ENCODE results near the gene SRC. TPM values are rescaled to one million over a fixed set of nuclear protein-coding genes. Genes with fewer than 3 reads are reported as not detected.

SRC gene
- total RNA-seq, 6 experiments from 2014 or later: 22.0 to 35.6 (median 24.6) TPM

DNA sequence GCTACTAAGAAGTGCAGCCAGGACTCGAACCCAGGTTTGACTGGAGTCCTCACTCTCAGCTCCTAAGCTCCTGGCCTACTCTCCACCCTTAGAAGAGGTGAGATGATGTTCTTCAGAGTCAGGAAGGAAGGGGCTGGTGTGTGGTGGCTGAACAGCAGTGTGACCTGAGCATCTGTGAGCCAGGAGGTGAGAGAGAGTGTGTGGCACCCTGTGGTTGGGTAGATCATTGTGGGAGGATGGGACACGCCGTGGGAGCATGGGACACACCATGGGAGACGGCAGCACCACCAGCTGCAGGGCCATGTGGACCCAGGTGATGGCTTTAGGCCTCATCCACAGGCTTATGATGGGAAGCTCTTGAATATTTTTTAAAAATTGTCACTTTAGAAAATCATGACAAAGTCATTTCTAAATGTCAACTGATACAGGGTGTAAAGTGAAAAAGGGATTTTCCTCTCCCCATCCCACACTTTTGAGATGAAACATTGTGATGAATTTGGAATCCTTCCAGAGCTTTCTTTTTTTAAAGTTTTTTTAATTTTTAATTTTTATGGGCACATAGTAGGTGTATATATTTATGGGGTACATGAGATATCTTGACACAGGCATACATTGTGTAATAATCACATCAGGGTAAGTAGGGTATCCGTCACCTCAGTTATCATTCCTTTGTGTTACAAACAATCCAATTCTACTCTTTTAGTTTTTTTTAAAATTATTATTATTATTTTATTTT is 31.6 kb downstream of the SRC start:
- Mint-ChIP-seq H3K27me3 (ENCODE audit: insufficient read depth) (no peaks in the 10 kb centered on the region; the same call in 1 of the 2 replicates), H3K4me1 (ENCODE audit: low read depth) (peaks cover 21% of the 10 kb centered on the region), H3K27ac (peak overlapping the region; percentile 18; the same call in 1 of the 2 replicates), H3K9me3 (no peaks in the 10 kb centered on the region), H3K4me3 (no peak overlapping the region), H3K36me3 (ENCODE audit: low read depth) (no peaks in the 10 kb centered on the region; the same call in 1 of the 2 replicates)
- DNase-seq: no peak
- TF ChIP-seq, protein P1, sequence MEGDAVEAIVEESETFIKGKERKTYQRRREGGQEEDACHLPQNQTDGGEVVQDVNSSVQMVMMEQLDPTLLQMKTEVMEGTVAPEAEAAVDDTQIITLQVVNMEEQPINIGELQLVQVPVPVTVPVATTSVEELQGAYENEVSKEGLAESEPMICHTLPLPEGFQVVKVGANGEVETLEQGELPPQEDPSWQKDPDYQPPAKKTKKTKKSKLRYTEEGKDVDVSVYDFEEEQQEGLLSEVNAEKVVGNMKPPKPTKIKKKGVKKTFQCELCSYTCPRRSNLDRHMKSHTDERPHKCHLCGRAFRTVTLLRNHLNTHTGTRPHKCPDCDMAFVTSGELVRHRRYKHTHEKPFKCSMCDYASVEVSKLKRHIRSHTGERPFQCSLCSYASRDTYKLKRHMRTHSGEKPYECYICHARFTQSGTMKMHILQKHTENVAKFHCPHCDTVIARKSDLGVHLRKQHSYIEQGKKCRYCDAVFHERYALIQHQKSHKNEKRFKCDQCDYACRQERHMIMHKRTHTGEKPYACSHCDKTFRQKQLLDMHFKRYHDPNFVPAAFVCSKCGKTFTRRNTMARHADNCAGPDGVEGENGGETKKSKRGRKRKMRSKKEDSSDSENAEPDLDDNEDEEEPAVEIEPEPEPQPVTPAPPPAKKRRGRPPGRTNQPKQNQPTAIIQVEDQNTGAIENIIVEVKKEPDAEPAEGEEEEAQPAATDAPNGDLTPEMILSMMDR (IDR thresholded peaks at IDR 0.05): no peak

DNA sequence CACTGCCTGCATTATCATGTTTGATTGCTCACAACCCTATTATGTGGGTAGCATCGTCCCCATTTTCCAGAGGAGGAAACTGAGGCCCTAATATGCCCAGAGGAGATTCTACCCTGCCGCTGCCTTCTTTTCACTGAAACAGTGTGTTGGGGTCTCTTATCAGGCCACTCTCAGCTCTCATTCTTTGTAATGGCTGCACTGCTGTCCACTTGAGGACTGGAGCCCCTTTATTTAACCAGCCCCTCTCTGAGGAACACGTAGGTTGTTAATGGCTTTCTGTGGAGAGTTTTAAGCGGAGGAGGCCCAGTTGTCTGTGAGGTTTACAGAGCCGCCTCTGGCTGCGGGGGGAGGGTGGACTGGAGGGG is 32.5 kb downstream of the SRC start:
- no peaks in the 10 kb centered on the region for H3K9me3 Mint-ChIP-seq
- H3K4me3 Mint-ChIP-seq: no peak overlapping the region
- H3K27ac Mint-ChIP-seq: peak overlapping the region; percentile 91
- TF ChIP-seq, protein P1 (IDR thresholded peaks at IDR 0.05): no peak
- H3K36me3 Mint-ChIP-seq (ENCODE audit: low read depth): no peaks in the 10 kb centered on the region; the same call in 1 of the 2 replicates
- no peak for DNase-seq
- peaks cover 24% of the 10 kb centered on the region for H3K4me1 Mint-ChIP-seq (ENCODE audit: low read depth)
- H3K27me3 Mint-ChIP-seq (ENCODE audit: insufficient read depth): peaks cover 2% of the 10 kb centered on the region; the same call in 1 of the 2 replicates

DNA sequence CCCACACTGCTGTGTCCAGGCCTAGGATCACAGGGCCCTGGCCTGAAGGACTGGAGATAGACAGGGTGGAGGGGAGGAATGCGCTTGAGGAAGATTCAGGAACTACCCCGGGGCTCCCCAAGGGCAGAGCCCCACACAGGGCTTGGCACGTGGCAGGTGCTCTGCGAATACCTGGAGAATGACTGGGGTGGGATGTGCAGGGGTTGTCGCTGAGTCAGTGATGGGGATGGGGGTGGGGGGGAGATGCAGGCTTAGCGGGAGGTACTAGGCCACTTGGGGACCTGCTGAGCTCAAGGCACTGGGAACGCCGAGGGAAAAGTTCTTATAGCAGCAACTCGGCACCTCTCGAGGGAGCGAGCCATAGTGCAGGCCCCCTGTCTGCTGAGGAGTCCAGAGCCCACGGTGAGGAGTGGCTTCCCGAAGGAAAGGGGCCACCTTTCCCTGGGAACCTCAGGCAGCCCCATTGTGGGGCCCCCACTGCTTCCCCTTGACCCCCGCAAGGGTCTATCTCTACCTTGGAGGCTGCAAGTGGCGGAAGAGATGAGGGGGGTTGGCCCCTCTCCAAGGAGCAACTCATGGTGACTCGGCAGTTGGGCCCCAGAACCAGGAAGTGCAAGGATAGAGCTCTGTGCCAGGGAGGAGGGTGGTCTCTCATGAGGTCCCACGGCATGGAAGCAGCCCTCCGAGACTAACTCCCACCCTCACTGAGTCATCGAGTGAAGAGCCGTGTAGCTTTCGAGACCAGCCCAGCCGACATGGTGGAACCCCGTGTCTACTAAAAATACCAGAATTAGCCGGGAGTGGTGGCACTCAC is 33.1 kb downstream of the SRC start:
- no peaks in the 10 kb centered on the region; the same call in 1 of the 2 replicates for H3K36me3 Mint-ChIP-seq (ENCODE audit: low read depth)
- H3K27ac Mint-ChIP-seq: peak overlapping the region; percentile 91

DNA sequence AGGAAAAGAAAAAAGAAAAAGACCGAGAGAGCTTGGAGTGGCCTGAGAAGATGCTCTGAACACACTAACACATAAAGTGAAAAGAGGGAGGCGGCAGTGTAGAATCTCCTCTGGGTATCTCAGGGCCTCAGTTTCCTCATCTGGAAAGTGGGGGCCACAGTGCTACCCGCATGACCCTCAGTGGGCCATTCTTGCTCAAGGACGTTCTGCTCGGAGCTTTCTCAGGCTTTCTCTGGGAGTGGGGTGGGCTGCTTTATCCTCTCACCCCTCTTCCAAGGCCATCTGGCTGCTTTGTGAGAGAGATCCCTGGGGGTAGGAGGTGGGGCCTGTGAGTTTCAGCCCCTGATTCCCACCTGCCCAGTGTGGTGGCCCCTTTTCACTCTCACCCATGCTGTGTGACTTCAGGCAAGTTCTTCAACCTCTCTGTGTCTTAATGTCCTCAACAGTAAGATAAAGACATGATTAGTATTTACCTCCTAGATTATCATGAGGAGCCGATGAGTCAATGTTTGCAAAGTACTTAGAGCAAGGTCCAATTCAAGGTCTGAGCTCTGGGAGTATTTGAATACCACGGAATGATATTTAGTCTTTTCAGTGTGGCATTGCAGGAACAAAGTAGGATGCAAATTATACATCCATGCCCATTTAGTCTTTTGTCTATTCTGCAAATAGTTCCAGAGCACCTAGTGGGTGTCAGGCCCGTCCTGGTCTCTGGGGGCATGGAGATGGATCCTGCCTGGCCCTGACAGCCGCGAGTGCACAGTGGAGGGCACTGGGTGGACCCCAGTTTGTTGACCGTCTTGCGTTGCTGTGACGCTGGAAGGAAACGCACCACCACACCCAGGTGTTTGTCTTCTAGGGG is 34.3 kb downstream of the SRC start:
- peak; percentile 46 for DNase-seq
- TF ChIP-seq, protein P1 (IDR thresholded peaks at IDR 0.05): no peak
- Mint-ChIP-seq H3K4me1 (ENCODE audit: low read depth) (peaks cover 33% of the 10 kb centered on the region), H3K9me3 (no peaks in the 10 kb centered on the region), H3K27me3 (ENCODE audit: insufficient read depth) (peaks cover 2% of the 10 kb centered on the region; the same call in 1 of the 2 replicates), H3K27ac (peak overlapping the region; percentile 72), H3K36me3 (ENCODE audit: low read depth) (peaks cover 5% of the 10 kb centered on the region), H3K4me3 (no peak overlapping the region)

More for the DNA sequence above, 33.1 kb downstream of the SRC start:
- DNase-seq: no peak
- peaks cover 2% of the 10 kb centered on the region; the same call in 1 of the 2 replicates for H3K27me3 Mint-ChIP-seq (ENCODE audit: insufficient read depth)
- TF ChIP-seq, protein P1 (IDR thresholded peaks at IDR 0.05): no peak
- H3K9me3 Mint-ChIP-seq: no peaks in the 10 kb centered on the region
- peaks cover 27% of the 10 kb centered on the region for H3K4me1 Mint-ChIP-seq (ENCODE audit: low read depth)
- no peak overlapping the region for H3K4me3 Mint-ChIP-seq
